ENCODE data around the gene MMP3.

GRCh38 chr11:102831489-102832440, 11.6 kb downstream of the MMP3 start:
- TF ChIP-seq CTCF (IDR thresholded peaks at IDR 0.05; ENCODE audit: low read length) (no peak), EZH2 (IDR thresholded peaks at IDR 0.05; ENCODE audit: borderline replicate concordance, low read length) (no peak)
